HL-60/S4 (cell line): Measurements from ENCODE around the gene PROSER2.
"Not testable (repeated sequence)": the region's sequence is repeated elsewhere in the genome, so short reads cannot be mapped to it uniquely, and the experiment has no call there.

ENCODE experiments used
- in situ Hi-C: fragments of 300-500 bp; cut with MboI; formaldehyde crosslinking; loops from 2 replicates; pipeline ENCODE4 v1.14.3; 2022; ENCODE audit warnings: low sequenced_read_pairs

Gene PROSER2

GRCh38 chr10:11881477-11882417 lies 58.6 kb downstream of the PROSER2 start:
- in situ Hi-C loops = no loop called here

GRCh38 chr10:11882646-11883375 lies 59.7 kb downstream of the PROSER2 start:
- in situ Hi-C loops = no loop called here

DNA sequence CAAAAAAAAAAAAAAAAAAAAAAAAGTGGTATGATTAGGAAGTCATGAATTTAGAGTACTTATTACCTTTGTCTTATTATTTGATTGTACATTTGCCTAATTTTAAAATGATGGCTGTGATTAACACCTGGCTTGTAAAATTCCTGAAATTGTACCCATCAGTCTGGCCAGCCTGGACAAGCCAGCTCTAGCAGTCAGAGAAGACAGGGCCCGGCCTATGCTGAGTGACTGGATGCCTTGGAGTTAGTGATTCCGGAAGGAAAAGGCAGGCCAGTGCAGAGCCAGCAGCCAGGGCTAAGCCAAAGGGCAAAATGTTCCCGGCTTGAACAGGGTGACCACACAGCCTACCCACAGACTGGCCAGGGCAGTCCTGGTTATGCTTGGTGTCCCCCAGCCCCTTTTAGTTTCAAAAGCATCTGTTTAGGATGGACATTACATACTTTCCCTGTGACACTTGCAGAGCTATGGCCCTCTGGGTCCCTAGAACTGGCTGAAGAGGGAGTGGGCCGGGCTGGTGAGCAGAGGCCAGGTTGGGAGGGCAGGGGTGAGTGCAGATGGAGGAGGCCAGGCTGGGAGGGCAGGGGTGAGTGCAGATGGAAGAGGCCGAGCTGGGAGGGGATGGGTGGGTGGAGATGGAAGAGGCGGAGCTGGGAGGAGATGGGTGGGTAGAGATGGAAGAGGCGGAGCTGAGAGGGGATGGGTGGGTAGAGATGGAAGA lies 61.7 kb downstream of the PROSER2 start:
- in situ Hi-C loops = no loop called here

DNA sequence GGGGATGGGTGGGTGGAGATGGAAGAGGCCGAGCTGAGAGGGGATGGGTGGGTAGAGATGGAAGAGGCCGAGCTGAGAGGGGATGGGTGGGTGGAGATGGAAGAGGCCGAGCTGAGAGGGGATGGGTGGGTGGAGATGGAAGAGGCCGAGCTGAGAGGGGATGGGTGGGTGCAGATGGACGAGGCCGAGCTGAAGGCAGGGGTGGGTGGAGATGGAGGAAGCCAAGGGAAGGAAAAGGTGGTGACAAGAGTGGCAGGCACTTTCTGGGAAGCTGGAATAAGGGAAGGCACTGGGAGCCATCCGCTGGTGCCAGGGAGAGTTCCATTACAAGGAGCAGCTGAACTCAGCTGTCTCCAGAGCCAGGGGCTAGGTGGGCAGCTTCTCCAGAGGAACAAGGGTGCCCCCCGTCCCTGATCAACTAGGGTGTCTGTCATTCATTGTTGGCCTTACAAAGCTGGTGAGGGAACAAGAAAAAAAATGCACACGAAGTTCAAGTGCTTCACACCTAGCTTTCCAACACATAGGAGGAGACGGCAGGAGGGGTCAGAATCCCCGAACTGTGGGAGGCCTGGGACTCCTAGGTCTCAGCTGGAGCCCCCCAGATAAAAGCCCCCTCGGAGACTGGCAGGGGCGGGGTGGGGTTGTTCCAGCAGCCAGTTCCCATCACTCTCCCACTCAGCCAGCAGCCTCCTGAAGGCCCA lies 62.4 kb downstream of the PROSER2 start:
- in situ Hi-C loops = no loop called here

DNA sequence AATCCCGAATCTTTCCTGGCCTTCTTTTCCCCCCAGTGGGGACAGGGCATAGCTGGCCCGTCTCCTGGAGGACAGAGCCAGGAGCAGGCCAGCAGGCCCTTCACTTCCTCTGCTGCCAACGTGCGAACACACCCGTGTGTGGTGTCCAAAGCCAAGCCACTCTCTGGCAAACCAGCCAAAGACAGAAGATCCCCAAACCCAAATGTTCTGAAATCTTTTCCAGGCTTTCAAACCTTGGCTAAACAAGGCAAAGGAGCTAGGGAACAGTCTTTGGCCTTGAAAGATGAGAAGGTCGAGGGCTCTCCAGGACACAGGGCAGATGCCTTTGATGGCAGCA lies 63.0 kb downstream of the PROSER2 start:
- in situ Hi-C loops = no loop called here

GRCh38 chr10:11886851-11887250 lies 63.7 kb downstream of the PROSER2 start:
- in situ Hi-C loops = no loop called here

DNA sequence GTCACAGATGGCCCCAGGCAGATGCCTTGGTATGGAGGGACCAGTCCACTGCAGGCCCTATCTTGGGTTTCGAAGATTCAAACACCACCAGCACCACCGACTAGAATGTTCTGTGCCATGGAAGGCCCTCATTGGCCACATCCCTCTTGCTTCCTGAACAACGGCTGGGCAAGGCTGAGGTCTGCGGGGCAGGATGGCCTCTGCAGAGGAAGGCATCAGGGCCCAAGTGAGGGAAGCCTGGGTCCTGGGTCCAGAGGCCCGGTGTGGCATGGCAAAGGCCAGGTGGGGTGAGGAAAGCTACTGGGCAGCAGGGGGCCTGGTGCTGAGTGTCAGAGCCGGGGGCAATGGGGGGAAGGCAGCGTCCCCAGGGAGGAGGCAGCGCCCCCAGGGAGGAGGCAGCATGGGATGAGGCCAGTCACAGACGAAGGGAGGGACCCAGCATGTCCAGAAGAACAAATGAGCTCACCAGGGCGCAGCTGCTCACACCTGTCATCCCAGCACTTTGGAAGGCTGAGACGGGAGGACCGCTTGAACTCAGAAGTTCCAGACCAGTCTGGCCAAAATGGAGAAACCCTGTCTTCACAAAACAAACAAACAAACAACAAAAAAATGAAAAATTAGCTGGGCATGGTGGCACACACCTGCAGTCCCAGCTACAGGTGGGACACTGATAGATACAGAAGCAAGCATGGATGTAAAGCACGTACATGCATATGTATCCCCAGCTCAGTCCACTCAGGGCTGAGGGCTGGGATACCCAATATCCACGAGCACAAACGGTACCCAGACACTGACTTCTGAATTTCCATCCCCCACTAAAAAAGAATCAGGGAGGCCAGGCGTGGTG lies 64.4 kb downstream of the PROSER2 start:
- in situ Hi-C loops = no loop called here

- in situ Hi-C loops = not testable (repeated sequence)
Observed at GRCh38 chr10:11889263-11889662, 66.1 kb downstream of the PROSER2 start.

- in situ Hi-C loops = no loop called here
Observed at GRCh38 chr10:11891776-11892486, 68.8 kb downstream of the PROSER2 start.

DNA sequence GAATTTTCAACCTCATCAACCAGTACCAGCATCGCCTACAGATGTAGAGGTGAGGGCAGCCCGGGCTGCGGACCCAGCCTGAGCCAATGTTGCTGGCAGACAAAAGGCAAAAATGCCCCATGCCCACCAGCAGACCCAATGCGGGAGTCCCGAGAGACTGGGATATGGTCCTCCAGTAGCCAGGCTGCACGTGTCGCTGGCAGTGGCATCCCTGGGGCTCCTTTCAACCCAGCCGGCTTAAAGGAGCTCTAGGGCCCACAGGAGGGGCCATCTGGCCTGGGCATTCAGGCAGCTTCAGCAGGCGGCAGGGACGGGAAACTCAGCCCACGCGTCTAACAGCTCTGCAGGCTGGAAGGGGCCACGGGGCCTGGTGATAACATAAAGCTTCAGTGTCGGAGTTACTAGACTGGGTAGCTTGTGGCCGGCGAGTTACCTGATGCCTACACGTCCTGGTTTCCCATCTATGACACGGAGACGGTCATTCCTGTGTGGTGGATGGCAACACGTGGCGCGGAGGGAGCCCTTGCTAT lies 70.7 kb downstream of the PROSER2 start:
- in situ Hi-C loops = no loop called here

- in situ Hi-C loops = no loop called here
Observed at GRCh38 chr10:11894381-11895107, 71.4 kb downstream of the PROSER2 start.

DNA sequence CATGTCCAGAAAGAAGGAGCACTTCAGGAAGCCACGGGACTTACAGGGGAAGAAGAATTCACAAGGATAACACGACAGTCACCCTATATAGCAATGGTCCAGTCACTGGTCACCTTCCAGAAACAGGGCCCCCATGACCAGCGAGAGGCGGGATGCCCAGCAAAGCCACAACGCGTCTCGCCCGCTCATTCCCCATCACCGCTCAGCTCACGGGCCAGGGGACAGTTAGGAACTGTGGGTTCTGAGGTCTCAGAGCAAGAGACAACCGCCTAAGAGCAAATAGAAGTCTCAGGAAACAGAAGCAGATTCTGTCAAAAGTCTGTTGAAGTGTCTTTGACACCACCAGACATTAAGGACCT lies 71.9 kb downstream of the PROSER2 start:
- in situ Hi-C loops = no loop called here

DNA sequence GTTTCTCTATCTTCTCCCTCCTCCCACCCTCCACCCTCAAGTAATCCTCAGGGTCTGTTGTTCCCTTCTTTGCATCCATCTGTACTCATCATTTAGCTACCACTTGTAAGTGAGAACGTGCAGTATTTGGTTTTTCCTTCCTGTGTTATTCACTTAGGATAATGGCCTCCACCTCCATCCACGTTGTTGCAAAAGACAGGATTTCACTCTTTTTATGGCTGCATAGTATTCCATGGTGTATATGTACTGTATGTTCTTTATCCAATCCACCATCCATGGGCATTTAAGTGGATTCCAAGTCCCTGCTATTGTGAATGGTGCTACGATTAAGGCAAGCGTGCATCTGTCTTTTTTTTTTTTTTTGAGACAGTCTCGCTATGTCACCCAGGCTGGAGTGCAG lies 72.4 kb downstream of the PROSER2 start:
- in situ Hi-C loops = no loop called here

DNA sequence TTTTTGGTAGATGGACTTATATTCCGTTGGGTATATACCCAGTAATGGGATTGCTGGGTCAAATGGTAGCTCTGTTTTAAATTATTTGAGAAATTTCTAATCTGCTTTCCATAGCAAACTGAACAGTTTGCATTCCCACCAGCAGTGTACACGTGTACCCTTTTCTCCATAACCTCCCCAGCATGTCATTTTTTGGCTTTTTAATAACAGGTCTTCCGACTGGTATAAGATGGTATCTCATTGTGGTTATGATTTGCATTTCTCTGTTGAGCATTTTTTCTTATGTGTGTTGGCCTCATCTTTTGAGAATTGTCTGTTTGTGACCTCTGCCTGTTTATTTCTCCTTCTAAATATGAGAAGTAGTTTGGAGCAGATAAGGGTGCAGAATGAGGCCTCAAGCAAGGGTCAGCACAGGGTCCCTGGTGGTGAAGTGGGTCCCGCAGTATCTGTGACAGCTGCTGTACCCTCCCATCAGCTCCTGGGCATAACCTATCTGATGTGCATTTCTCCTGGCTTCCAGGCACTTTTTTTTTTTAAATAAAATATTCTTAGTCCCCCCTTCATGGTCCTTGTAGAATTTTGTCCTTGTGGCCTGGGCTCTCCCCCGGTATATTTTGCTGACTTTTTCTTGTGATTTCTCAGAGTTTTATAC lies 73.5 kb downstream of the PROSER2 start:
- in situ Hi-C loops = no loop called here

DNA sequence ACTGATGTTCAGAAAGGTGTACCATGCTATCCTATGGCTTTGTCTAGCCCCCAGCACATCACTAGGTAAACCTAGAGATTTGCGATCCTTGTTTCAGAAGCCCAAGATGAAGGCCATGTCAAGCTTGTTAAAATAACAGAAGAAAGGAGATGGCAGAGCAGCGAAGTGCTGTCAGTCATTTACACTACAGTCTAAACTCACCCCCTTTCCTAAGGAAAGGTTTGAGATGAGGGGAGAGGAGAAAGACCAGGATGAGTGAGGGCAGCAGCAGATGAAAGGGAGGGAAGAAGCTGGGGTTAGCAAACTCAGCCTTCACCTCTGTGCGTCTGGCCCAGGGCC lies 74.8 kb downstream of the PROSER2 start:
- in situ Hi-C loops = no loop called here

DNA sequence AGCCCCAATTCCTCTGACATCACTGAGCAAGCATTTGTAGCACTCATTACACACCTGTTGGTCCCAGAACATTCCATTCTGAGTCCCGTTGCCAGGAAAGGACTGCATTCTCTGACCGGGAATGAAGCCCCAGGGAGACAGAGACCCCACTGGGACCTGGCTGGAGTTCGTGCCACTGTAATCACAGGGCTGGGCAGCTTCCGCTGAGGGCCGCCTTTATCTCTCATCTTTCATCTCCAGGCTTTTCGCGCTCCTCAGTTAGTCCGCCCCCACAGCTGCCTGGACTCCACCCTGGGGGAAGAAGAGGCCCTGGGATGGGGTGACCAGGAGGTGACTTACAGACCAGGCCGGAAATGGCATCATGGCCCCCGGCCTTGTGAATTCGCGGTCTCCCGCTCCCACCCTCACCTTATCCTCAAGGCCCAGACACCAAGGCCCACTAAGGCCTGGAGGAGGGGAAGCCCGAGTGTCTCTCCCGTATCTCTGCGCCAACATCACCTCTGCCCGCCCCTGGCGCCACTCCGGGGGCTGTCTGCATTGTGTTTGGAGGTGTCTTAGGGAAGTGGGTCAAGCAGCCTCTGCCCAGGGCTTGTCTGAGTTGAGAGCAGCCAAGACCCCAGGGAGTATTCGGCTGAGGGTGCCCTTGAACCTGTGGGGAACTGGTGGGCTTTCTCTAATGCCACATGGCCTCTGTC lies 75.4 kb downstream of the PROSER2 start:
- in situ Hi-C loops = no loop called here

DNA sequence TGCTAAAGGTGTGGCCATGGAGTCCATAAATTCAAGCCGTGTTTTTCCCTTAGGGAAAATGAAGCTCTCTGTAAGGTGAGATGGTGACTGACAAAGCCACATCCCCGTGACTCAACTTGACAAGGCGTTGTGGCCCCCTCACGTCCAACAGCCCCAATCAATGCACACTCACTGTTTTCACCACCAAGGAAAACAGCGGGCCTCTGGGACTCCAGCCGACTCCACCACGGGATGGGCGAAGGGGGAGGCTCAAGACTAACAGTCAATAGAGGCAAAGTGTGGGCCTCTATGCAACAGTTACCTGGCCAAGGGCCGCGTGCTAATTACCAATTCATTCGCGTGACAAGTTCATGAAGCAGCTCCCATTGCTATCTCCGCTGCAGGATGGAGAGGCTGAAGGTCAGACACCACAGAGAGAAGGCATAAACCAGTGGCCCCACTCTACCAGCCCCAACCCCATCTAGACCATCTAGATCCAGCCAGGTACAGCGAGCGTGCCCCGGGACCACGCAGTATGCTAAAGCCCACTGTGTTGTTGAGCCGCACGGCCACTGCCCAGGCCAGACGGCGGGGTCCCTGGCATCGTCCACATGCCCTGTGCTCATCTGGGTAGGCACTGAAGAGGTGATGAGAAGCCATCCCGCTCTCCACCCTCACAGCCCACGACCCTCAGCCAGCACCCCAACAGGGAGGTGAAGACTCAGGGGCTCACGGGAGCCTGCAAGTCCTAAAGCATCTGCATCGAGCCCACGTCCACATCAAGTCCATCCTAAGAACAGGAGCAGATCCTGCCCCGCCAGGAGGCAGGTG lies 76.1 kb downstream of the PROSER2 start:
- in situ Hi-C loops = no loop called here
